PC-9 (cell line): ENCODE results near the gene UTS2R.
A peak's percentile ranks its signal among the peaks of the same experiment; 100 is the strongest.

Source experiments
- EZH2 ChIP-seq: fragments of 200-600 bp; sonication (generic); IDR thresholded peaks from 2 replicates; pipeline ENCODE4 v1.8.0; 2017; ENCODE audit warnings: antibody characterized with exemption, low read depth
- TF ChIP-seq, protein P1 (sequence below): fragments of 200-600 bp; sonication (generic); conservative IDR thresholded peaks from 2 replicates; pipeline ENCODE4 v1.6.1; 2017; ENCODE audit warnings: mixed run types, antibody characterized with exemption, mild to moderate bottlenecking, moderate library complexity

DNA sequence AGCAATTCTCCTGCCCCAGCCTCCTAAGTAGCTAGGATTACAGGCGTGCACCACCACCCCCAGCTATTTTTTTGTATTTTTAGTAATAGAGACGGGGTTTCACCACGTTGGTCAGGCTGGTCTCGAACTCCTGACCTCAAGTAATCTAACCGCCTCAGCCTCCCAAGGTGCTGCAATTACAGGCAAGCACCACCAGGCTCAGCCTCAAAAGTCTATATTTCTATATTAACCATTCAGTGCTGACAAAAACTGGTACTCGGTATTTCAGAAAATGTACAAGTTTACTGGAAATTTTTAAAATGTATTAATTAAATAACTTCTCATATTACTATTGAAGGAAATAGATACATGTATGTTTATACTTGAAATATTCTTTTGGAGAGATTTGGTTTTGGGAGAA lies 45.2 kb downstream of the UTS2R start:
- TF ChIP-seq, protein P1, sequence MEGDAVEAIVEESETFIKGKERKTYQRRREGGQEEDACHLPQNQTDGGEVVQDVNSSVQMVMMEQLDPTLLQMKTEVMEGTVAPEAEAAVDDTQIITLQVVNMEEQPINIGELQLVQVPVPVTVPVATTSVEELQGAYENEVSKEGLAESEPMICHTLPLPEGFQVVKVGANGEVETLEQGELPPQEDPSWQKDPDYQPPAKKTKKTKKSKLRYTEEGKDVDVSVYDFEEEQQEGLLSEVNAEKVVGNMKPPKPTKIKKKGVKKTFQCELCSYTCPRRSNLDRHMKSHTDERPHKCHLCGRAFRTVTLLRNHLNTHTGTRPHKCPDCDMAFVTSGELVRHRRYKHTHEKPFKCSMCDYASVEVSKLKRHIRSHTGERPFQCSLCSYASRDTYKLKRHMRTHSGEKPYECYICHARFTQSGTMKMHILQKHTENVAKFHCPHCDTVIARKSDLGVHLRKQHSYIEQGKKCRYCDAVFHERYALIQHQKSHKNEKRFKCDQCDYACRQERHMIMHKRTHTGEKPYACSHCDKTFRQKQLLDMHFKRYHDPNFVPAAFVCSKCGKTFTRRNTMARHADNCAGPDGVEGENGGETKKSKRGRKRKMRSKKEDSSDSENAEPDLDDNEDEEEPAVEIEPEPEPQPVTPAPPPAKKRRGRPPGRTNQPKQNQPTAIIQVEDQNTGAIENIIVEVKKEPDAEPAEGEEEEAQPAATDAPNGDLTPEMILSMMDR, result peak; percentile 26; the same call in 1 of the 2 replicates
- TF ChIP-seq EZH2, result no peak
